Stimulated activated CD8-positive, alpha-beta memory T cell treated with anti-CD3 and anti-CD28 coated beads, Interleukin-4, amount 100 ng/mL, for 1 hour (primary cell): ENCODE data around the gene MEGF11.
A peak's percentile ranks its signal among the peaks of the same experiment; 100 is the strongest.
"Not testable (repeated sequence)": the region's sequence is repeated elsewhere in the genome, so short reads cannot be mapped to it uniquely, and the experiment has no call there.

Experiments
- DNase-seq, 2 donors: peaks; one replicate each; pipeline ENCODE4 v3.0.0-alpha.2; 2020; ENCODE audit warnings: low read depth in 2 of 2, low spot score in 1 of 2

Gene MEGF11

GRCh38 chr15:66276546-66276945, 23.0 kb upstream of the MEGF11 start:
- no peak for DNase-seq

GRCh38 chr15:66275352-66275751, 21.8 kb upstream of the MEGF11 start:
- DNase-seq: no peak

- DNase-seq: no peak
Measured at GRCh38 chr15:66270932-66271331, 17.4 kb upstream of the MEGF11 start.

- DNase-seq: no peak
Measured at GRCh38 chr15:66269326-66270090, 16.0 kb upstream of the MEGF11 start.

- no peak for DNase-seq
Measured at GRCh38 chr15:66264859-66265513, 11.4 kb upstream of the MEGF11 start.

GRCh38 chr15:66262837-66263236, 9.3 kb upstream of the MEGF11 start:
- DNase-seq: not testable (repeated sequence)

GRCh38 chr15:66261056-66261455, 7.5 kb upstream of the MEGF11 start:
- no peak for DNase-seq

- DNase-seq: no peak
Measured at GRCh38 chr15:66256692-66257091, 3.1 kb upstream of the MEGF11 start.

GRCh38 chr15:66254951-66255676, 1.6 kb upstream of the MEGF11 start:
- DNase-seq: no peak

- DNase-seq: no peak
Measured at GRCh38 chr15:66254089-66254950, 770 bp upstream of the MEGF11 start.

GRCh38 chr15:66252685-66253417, 699 bp downstream of the MEGF11 start:
- no peak for DNase-seq

GRCh38 chr15:66251790-66252684, 1.5 kb downstream of the MEGF11 start:
- DNase-seq: peak in 1 of 2 donors; percentile 4

- DNase-seq: no peak
Measured at GRCh38 chr15:66251065-66251789, 2.3 kb downstream of the MEGF11 start.

- DNase-seq: no peak
Measured at GRCh38 chr15:66249605-66250174, 3.9 kb downstream of the MEGF11 start.

GRCh38 chr15:66246937-66247336, 6.6 kb downstream of the MEGF11 start:
- DNase-seq: no peak

GRCh38 chr15:66245832-66246231, 7.7 kb downstream of the MEGF11 start:
- DNase-seq: not testable (repeated sequence)

GRCh38 chr15:66241908-66242285, 11.7 kb downstream of the MEGF11 start:
- no peak for DNase-seq

GRCh38 chr15:66241087-66241907, 12.3 kb downstream of the MEGF11 start:
- no peak for DNase-seq
